ENCODE data around the gene KSR2.

KSR2 gene

GRCh38 chr12:117494833-117495655 lies 473.7 kb downstream of the KSR2 start:
- no peaks in the 10 kb centered on the region for H3K4me1 ChIP-seq (ENCODE audit: insufficient read depth, insufficient read length)
- DNase-seq (ENCODE audit: low read depth, low spot score): no peak
- TF ChIP-seq SUZ12 (IDR thresholded peaks at IDR 0.05; ENCODE audit: extremely low read depth, insufficient read depth, insufficient read length) (no peak), YY1 (IDR thresholded peaks at IDR 0.05; ENCODE audit: insufficient read depth, insufficient read length) (no peak), ZNF274 (IDR thresholded peaks at IDR 0.05; ENCODE audit: low read depth, low read length) (no peak)
- no peaks in the 10 kb centered on the region for H3K36me3 ChIP-seq (ENCODE audit: insufficient read depth, insufficient read length, low read length)
- no peak overlapping the region for H3K9ac ChIP-seq (ENCODE audit: insufficient read length, low read depth)
- no peaks in the 10 kb centered on the region for H3K9me3 ChIP-seq (ENCODE audit: insufficient read depth, low read length)
- H3K4me3 ChIP-seq (ENCODE audit: insufficient read length, low read depth): no peak overlapping the region
- no peaks in the 10 kb centered on the region for H3K27me3 ChIP-seq (ENCODE audit: insufficient read depth, insufficient read length)

- TF ChIP-seq YY1 (IDR thresholded peaks at IDR 0.05; ENCODE audit: insufficient read depth, insufficient read length) (no peak), SUZ12 (IDR thresholded peaks at IDR 0.05; ENCODE audit: extremely low read depth, insufficient read depth, insufficient read length) (no peak), ZNF274 (IDR thresholded peaks at IDR 0.05; ENCODE audit: low read depth, low read length) (no peak)
- Histone ChIP-seq H3K9ac (ENCODE audit: insufficient read length, low read depth) (no peak overlapping the region), H3K9me3 (ENCODE audit: insufficient read depth, low read length) (no peaks in the 10 kb centered on the region), H3K36me3 (ENCODE audit: insufficient read depth, insufficient read length, low read length) (no peaks in the 10 kb centered on the region), H3K4me1 (ENCODE audit: insufficient read depth, insufficient read length) (peaks cover 4% of the 10 kb centered on the region), H3K27me3 (ENCODE audit: insufficient read depth, insufficient read length) (no peaks in the 10 kb centered on the region), H3K4me3 (ENCODE audit: insufficient read length, low read depth) (no peak overlapping the region)
- no peak for DNase-seq (ENCODE audit: low read depth, low spot score)
Measured at GRCh38 chr12:117491711-117492110, 477.1 kb downstream of the KSR2 start.

GRCh38 chr12:117490130-117490529 lies 478.7 kb downstream of the KSR2 start:
- no peaks in the 10 kb centered on the region for H3K9me3 ChIP-seq (ENCODE audit: insufficient read depth, low read length)
- DNase-seq (ENCODE audit: low read depth, low spot score): no peak
- TF ChIP-seq YY1 (IDR thresholded peaks at IDR 0.05; ENCODE audit: insufficient read depth, insufficient read length) (no peak), ZNF274 (IDR thresholded peaks at IDR 0.05; ENCODE audit: low read depth, low read length) (no peak), SUZ12 (IDR thresholded peaks at IDR 0.05; ENCODE audit: extremely low read depth, insufficient read depth, insufficient read length) (no peak)

GRCh38 chr12:117489671-117490070 lies 479.1 kb downstream of the KSR2 start:
- TF ChIP-seq SUZ12 (IDR thresholded peaks at IDR 0.05; ENCODE audit: extremely low read depth, insufficient read depth, insufficient read length) (no peak), YY1 (IDR thresholded peaks at IDR 0.05; ENCODE audit: insufficient read depth, insufficient read length) (no peak), ZNF274 (IDR thresholded peaks at IDR 0.05; ENCODE audit: low read depth, low read length) (no peak)
- Histone ChIP-seq H3K9me3 (ENCODE audit: insufficient read depth, low read length) (no peaks in the 10 kb centered on the region), H3K9ac (ENCODE audit: insufficient read length, low read depth) (no peak overlapping the region), H3K27me3 (ENCODE audit: insufficient read depth, insufficient read length) (no peaks in the 10 kb centered on the region), H3K4me1 (ENCODE audit: insufficient read depth, insufficient read length) (peaks cover 4% of the 10 kb centered on the region), H3K4me3 (ENCODE audit: insufficient read length, low read depth) (no peak overlapping the region), H3K36me3 (ENCODE audit: insufficient read depth, insufficient read length, low read length) (no peaks in the 10 kb centered on the region)
- no peak for DNase-seq (ENCODE audit: low read depth, low spot score)

More at GRCh38 chr12:117490130-117490529, 478.7 kb downstream of the KSR2 start:
- Histone ChIP-seq H3K4me1 (ENCODE audit: insufficient read depth, insufficient read length) (peaks cover 4% of the 10 kb centered on the region), H3K9ac (ENCODE audit: insufficient read length, low read depth) (no peak overlapping the region), H3K36me3 (ENCODE audit: insufficient read depth, insufficient read length, low read length) (no peaks in the 10 kb centered on the region), H3K27me3 (ENCODE audit: insufficient read depth, insufficient read length) (no peaks in the 10 kb centered on the region), H3K4me3 (ENCODE audit: insufficient read length, low read depth) (no peak overlapping the region)

DNA sequence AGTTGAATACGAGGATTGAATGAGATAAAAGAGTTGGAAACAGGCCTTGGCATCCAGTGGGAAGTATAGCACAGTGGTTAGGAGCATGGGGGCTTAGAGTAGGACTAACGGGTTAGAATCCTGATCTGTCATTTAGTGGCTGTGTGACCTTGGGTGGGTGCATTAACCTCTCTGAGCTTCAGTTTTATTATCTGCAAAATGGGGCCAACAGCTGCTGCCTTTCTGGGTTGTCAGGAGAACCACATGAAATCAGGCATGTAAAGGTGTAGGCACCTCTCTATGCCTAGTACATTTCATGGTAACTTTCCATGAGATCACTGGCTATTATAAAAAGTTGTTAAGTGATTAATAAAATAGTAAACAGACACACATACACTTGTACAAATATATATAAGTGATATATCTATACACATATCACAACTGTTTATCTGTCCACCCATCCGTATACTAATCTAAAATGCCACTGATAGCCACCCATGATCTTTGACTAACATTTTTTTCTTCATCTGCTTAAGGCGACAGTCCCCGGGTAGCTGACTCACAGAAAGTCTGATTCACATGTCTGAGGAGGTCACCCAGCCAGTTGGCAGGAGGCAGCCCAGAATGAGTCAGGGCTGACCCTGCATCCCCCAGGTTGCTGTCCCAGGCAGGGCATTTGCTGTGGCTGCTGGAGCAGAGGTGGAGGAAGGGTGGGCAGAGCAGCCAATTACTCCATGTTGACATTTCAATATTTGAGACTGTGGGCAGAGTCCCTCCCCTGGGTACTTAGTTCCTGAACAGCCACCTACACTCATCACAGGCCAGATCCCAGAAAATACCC lies 481.7 kb downstream of the KSR2 start:
- DNase-seq (ENCODE audit: low read depth, low spot score): no peak

GRCh38 chr12:117485984-117486839 lies 482.6 kb downstream of the KSR2 start:
- Histone ChIP-seq H3K4me3 (ENCODE audit: insufficient read length, low read depth) (no peak overlapping the region), H3K27me3 (ENCODE audit: insufficient read depth, insufficient read length) (no peaks in the 10 kb centered on the region), H3K9ac (ENCODE audit: insufficient read length, low read depth) (no peak overlapping the region), H3K36me3 (ENCODE audit: insufficient read depth, insufficient read length, low read length) (no peaks in the 10 kb centered on the region), H3K9me3 (ENCODE audit: insufficient read depth, low read length) (no peaks in the 10 kb centered on the region), H3K4me1 (ENCODE audit: insufficient read depth, insufficient read length) (peaks cover 4% of the 10 kb centered on the region)
- no peak for TF ChIP-seq YY1 (IDR thresholded peaks at IDR 0.05; ENCODE audit: insufficient read depth, insufficient read length)
- TF ChIP-seq SUZ12 (IDR thresholded peaks at IDR 0.05; ENCODE audit: extremely low read depth, insufficient read depth, insufficient read length): no peak
- no peak for TF ChIP-seq ZNF274 (IDR thresholded peaks at IDR 0.05; ENCODE audit: low read depth, low read length)
- no peak for DNase-seq (ENCODE audit: low read depth, low spot score)

More for the DNA sequence above, 481.7 kb downstream of the KSR2 start:
- no peaks in the 10 kb centered on the region for H3K36me3 ChIP-seq (ENCODE audit: insufficient read depth, insufficient read length, low read length)
- H3K4me3 ChIP-seq (ENCODE audit: insufficient read length, low read depth): no peak overlapping the region
- no peak overlapping the region for H3K9ac ChIP-seq (ENCODE audit: insufficient read length, low read depth)
- no peaks in the 10 kb centered on the region for H3K9me3 ChIP-seq (ENCODE audit: insufficient read depth, low read length)
- peaks cover 4% of the 10 kb centered on the region for H3K4me1 ChIP-seq (ENCODE audit: insufficient read depth, insufficient read length)
- no peak for TF ChIP-seq YY1 (IDR thresholded peaks at IDR 0.05; ENCODE audit: insufficient read depth, insufficient read length)
- no peak for TF ChIP-seq ZNF274 (IDR thresholded peaks at IDR 0.05; ENCODE audit: low read depth, low read length)
- TF ChIP-seq SUZ12 (IDR thresholded peaks at IDR 0.05; ENCODE audit: extremely low read depth, insufficient read depth, insufficient read length): no peak
- H3K27me3 ChIP-seq (ENCODE audit: insufficient read depth, insufficient read length): no peaks in the 10 kb centered on the region
